HCT116 (cell line): ENCODE results near the gene KCNN3. TPM values are rescaled to one million over a fixed set of nuclear protein-coding genes. Genes with fewer than 3 reads are reported as not detected.

ENCODE experiments used
- ATAC-seq: fragments of 200-7000 bp; cut with Tn5 transposase; 2 replicates; pipeline ENCODE4 v1.9.1; 2020; ENCODE audit warnings: mild to moderate bottlenecking, moderate library complexity
- BruUV-seq: library from RNA; stranded (reverse); fragments of 400-500 nt; replicated peaks from 2 replicates; lab custom pipeline; 2021; lab: Mats Ljungman, UMichigan
- CTCF ChIA-PET: fragments of 300-600 bp; sonication (Branson Sonifier 250); formaldehyde crosslinking; loops from one replicate; lab custom pipeline; 2021; ENCODE audit warnings: antibody characterized with exemption; lab: Charles Lee
- POLR2A ChIA-PET: fragments of 300-600, 350-600 bp; sonication (Branson Sonifier 250); formaldehyde crosslinking; loops from one replicate; lab custom pipeline; 2021; ENCODE audit warnings: antibody characterized with exemption; lab: Charles Lee
- RAD21 ChIA-PET, 2 experiments: fragments of 300-600 bp; sonication (Branson Sonifier 250); formaldehyde crosslinking; loops; one replicate each; lab custom pipeline; 2023; ENCODE audit warnings: low total read pairs in 2 of 2; ENCODE audit not compliant: uncharacterized antibody in 2 of 2, unreplicated experiment in 2 of 2, low non-redundant PET in 1 of 2; lab: Charles Lee
- DNase-seq: peaks from one replicate; pipeline ENCODE4 v3.0.0-alpha.2; 2010; ENCODE audit warnings: low read depth, low spot score
- H2AFZ ChIP-seq: fragments of 200-600 bp; shearing (Covaris generic), sonication (generic); 2 replicates; pipeline ENCODE4 v1.6.1; 2017; ENCODE audit warnings: low read depth, mixed run types, mixed read lengths, antibody characterized with exemption, low read length; ENCODE audit not compliant: poor library complexity, severe bottlenecking
- H3K27ac ChIP-seq: 2 replicates; pipeline ENCODE4 v1.5.1; 2012; ENCODE audit warnings: low read depth, low read length
- H3K27me3 ChIP-seq: fragments of 200-600 bp; sonication (generic); 2 replicates; pipeline ENCODE4 v1.6.1; 2016; ENCODE audit warnings: mixed run types, low read length, mixed read lengths; ENCODE audit not compliant: insufficient read depth
- H3K36me3 ChIP-seq, 2 experiments: fragments of 200-500 bp in 1 of 2; fragments of 200-600 bp in 1 of 2; sonication (Bioruptor generic) in 1 of 2; sonication (generic) in 1 of 2; 2 replicates each; pipeline versions ENCODE4 v1.5.1 to v1.6.1; 2014 to 2016; ENCODE audit warnings: low read length in 2 of 2, inconsistent platforms in 1 of 2, mixed read lengths in 1 of 2, mixed run types in 1 of 2; ENCODE audit not compliant: insufficient read depth in 2 of 2, control insufficient read depth in 1 of 2
- H3K4me1 ChIP-seq, 2 experiments: fragments of 200-600 bp in 1 of 2; sonication (generic) in 1 of 2; 2 replicates each; pipeline versions ENCODE4 v1.5.1 to v1.6.1; 2012 to 2017; ENCODE audit warnings: low read length in 2 of 2, inconsistent platforms in 1 of 2, mild to moderate bottlenecking in 1 of 2, mixed read lengths in 1 of 2, mixed run types in 1 of 2, moderate library complexity in 1 of 2; ENCODE audit not compliant: insufficient read depth in 2 of 2, control insufficient read depth in 1 of 2
- H3K4me2 ChIP-seq: fragments of 200-600 bp; sonication (generic); 2 replicates; pipeline ENCODE4 v1.6.1; 2017; ENCODE audit warnings: mixed run types, low read length, mixed read lengths
- H3K4me3 ChIP-seq, 2 experiments: fragments of 200-600 bp in 1 of 2; sonication (generic) in 1 of 2; replicated peaks in 1 of 2; 2 replicates each; pipeline ENCODE4 v1.5.1; 2011 to 2016; ENCODE audit warnings: low read length in 2 of 2, control low read depth in 1 of 2, low read depth in 1 of 2, mild to moderate bottlenecking in 1 of 2, mixed read lengths in 1 of 2, mixed run types in 1 of 2
- H3K79me2 ChIP-seq: fragments of 200-600 bp; sonication (generic); 2 replicates; pipeline ENCODE4 v1.6.1; 2017; ENCODE audit warnings: mild to moderate bottlenecking, mixed run types, low read length, moderate library complexity, mixed read lengths; ENCODE audit not compliant: insufficient read depth
- H3K9ac ChIP-seq: fragments of 200-600 bp; sonication (generic); 2 replicates; pipeline ENCODE4 v1.6.1; 2016; ENCODE audit warnings: low read length, mixed read lengths
- H3K9me2 ChIP-seq: fragments of 200-600 bp; sonication (generic), shearing (Covaris generic); 2 replicates; pipeline ENCODE4 v1.6.1; 2017; ENCODE audit warnings: mixed run types, mild to moderate bottlenecking, moderate library complexity; ENCODE audit not compliant: insufficient read depth
- H3K9me3 ChIP-seq, 2 experiments: fragments of 200-500 bp in 1 of 2; fragments of 200-600 bp in 1 of 2; sonication (Bioruptor generic) in 1 of 2; sonication (generic) in 1 of 2; 2 replicates each; pipeline ENCODE4 v1.6.1; 2014 to 2017; ENCODE audit warnings: low read length in 2 of 2, mixed read lengths in 2 of 2, inconsistent platforms in 1 of 2, low read depth in 1 of 2, mild to moderate bottlenecking in 1 of 2, mixed run types in 1 of 2, moderate library complexity in 1 of 2; ENCODE audit not compliant: control insufficient read depth in 1 of 2, insufficient read depth in 1 of 2
- H4K20me1 ChIP-seq: fragments of 200-600 bp; sonication (generic), shearing (Covaris generic); 2 replicates; pipeline ENCODE4 v1.6.1; 2017; ENCODE audit warnings: mixed run types, mild to moderate bottlenecking, moderate library complexity; ENCODE audit not compliant: insufficient read depth
- ATF3 ChIP-seq: IDR thresholded peaks from 2 replicates; pipeline ENCODE4 v1.6.1; 2012
- CBX3 ChIP-seq: IDR thresholded peaks from 2 replicates; pipeline ENCODE4 v1.6.1; 2012; ENCODE audit warnings: low read depth
- CEBPB ChIP-seq: IDR thresholded peaks from 2 replicates; pipeline ENCODE4 v1.6.1; 2012; ENCODE audit warnings: low read depth
- EGR1 ChIP-seq: IDR thresholded peaks from 2 replicates; pipeline ENCODE4 v1.6.1; 2012; ENCODE audit warnings: low read depth
- ELF1 ChIP-seq: IDR thresholded peaks from 2 replicates; pipeline ENCODE4 v1.6.1; 2012; ENCODE audit warnings: low read depth, borderline replicate concordance
- POLR2A ChIP-seq: IDR thresholded peaks from 2 replicates; pipeline ENCODE4 v1.7.0; 2011; ENCODE audit warnings: borderline replicate concordance; ENCODE audit not compliant: insufficient read depth, insufficient read length; ENCODE audit errors: extremely low read depth
- RAD21 ChIP-seq: IDR thresholded peaks from 2 replicates; pipeline ENCODE4 v1.6.1; 2012; ENCODE audit warnings: low read depth, mild to moderate bottlenecking
- SRF ChIP-seq: IDR thresholded peaks from 2 replicates; pipeline ENCODE4 v1.6.1; 2012; ENCODE audit warnings: low read depth
- YY1 ChIP-seq: IDR thresholded peaks from 2 replicates; pipeline ENCODE4 v1.6.1; 2011; ENCODE audit warnings: low read length, low read depth, moderate library complexity, mild to moderate bottlenecking; ENCODE audit not compliant: insufficient replicate concordance; ENCODE audit errors: extremely low read depth
- ZBTB33 ChIP-seq: IDR thresholded peaks from 2 replicates; pipeline ENCODE4 v1.6.1; 2011; ENCODE audit warnings: mild to moderate bottlenecking, low read length, moderate library complexity; ENCODE audit not compliant: insufficient replicate concordance; ENCODE audit errors: extremely low read depth
- ZFX ChIP-seq: fragments of 450-650 bp; IDR thresholded peaks from 2 replicates; pipeline ENCODE4 v1.6.1; 2017
- intact Hi-C: fragments of 100-400 bp; cut with micrococcal nuclease; formaldehyde crosslinking; loops from 2 replicates; pipeline ENCODE4 v1.10.0; 2022
- total RNA-seq: library from RNA; stranded (reverse); gene quantifications from one replicate; pipeline ENCODE4 v1.2.1, GENCODE V29; 2021; ENCODE audit not compliant: unreplicated experiment

Gene KCNN3
- total RNA-seq, 1 experiment from 2014 or later: 1.1 TPM

- ATAC-seq (no peak), DNase-seq (no peak)
- Histone ChIP-seq H3K9me2 (no peaks in the 10 kb centered on the region), H3K36me3 (no peaks in the 10 kb centered on the region), H3K27ac (no peak overlapping the region), H3K4me3 (no peak overlapping the region), H3K27me3 (no peaks in the 10 kb centered on the region), H4K20me1 (no peaks in the 10 kb centered on the region), H3K4me1 (0 out of 4 replicates have a peak, but pooled peaks cover 0 to 8% of the 10 kb centered on the region in 2 experiments), H3K79me2 (no peaks in the 10 kb centered on the region), H3K9ac (no peak overlapping the region), H2AFZ (no peak overlapping the region), H3K9me3 (no peaks in the 10 kb centered on the region), H3K4me2 (no peak overlapping the region)
- RAD21 ChIA-PET: no interaction called here
- BruUV-seq: no TSS peak
- CTCF ChIA-PET: no interaction called here
- POLR2A ChIA-PET: no interaction called here
- no peak for TF ChIP-seq ELF1
- no peak for TF ChIP-seq YY1
- no peak for TF ChIP-seq ZFX
- TF ChIP-seq ATF3: no peak
- TF ChIP-seq RAD21: no peak
- TF ChIP-seq CEBPB: no peak
- no peak for TF ChIP-seq POLR2A
- TF ChIP-seq CBX3: no peak
- no peak for TF ChIP-seq ZBTB33
- TF ChIP-seq EGR1: no peak
- TF ChIP-seq SRF: no peak
- intact Hi-C loops: no loop called here
These were observed 12.5 kb downstream of the KCNN3 start for GRCh38 chr1:154857441-154858215.
